Activated CD8-positive, alpha-beta memory T cell treated with anti-CD3 and anti-CD28 coated beads for 48 hours (primary cell): Measurements from ENCODE around the gene CHD8.
"Not testable (repeated sequence)": the region's sequence is repeated elsewhere in the genome, so short reads cannot be mapped to it uniquely, and the experiment has no call there.

Experiments used
- DNase-seq, 3 experiments: peaks; one replicate each; pipeline ENCODE4 v3.0.0-alpha.2; 2020; ENCODE audit warnings: low read depth in 2 of 3, low spot score in 2 of 3

Gene CHD8, protein sequence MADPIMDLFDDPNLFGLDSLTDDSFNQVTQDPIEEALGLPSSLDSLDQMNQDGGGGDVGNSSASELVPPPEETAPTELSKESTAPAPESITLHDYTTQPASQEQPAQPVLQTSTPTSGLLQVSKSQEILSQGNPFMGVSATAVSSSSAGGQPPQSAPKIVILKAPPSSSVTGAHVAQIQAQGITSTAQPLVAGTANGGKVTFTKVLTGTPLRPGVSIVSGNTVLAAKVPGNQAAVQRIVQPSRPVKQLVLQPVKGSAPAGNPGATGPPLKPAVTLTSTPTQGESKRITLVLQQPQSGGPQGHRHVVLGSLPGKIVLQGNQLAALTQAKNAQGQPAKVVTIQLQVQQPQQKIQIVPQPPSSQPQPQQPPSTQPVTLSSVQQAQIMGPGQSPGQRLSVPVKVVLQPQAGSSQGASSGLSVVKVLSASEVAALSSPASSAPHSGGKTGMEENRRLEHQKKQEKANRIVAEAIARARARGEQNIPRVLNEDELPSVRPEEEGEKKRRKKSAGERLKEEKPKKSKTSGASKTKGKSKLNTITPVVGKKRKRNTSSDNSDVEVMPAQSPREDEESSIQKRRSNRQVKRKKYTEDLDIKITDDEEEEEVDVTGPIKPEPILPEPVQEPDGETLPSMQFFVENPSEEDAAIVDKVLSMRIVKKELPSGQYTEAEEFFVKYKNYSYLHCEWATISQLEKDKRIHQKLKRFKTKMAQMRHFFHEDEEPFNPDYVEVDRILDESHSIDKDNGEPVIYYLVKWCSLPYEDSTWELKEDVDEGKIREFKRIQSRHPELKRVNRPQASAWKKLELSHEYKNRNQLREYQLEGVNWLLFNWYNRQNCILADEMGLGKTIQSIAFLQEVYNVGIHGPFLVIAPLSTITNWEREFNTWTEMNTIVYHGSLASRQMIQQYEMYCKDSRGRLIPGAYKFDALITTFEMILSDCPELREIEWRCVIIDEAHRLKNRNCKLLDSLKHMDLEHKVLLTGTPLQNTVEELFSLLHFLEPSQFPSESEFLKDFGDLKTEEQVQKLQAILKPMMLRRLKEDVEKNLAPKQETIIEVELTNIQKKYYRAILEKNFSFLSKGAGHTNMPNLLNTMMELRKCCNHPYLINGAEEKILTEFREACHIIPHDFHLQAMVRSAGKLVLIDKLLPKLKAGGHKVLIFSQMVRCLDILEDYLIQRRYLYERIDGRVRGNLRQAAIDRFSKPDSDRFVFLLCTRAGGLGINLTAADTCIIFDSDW (N-terminal part only)

GRCh38 chr14:21455912-21456667, at the start of gene CHD8:
CHD8 (minus strand) TSS chr14:21456123; CDS start chr14:21431643, 24,480 bp downstream.
- DNase-seq: peak; percentile 92 to 95 (median 92)

GRCh38 chr14:21505012-21505553, 49.2 kb upstream of the CHD8 start:
- DNase-seq: no peak

GRCh38 chr14:21503376-21503775, 47.5 kb upstream of the CHD8 start:
- no peak for DNase-seq

DNA sequence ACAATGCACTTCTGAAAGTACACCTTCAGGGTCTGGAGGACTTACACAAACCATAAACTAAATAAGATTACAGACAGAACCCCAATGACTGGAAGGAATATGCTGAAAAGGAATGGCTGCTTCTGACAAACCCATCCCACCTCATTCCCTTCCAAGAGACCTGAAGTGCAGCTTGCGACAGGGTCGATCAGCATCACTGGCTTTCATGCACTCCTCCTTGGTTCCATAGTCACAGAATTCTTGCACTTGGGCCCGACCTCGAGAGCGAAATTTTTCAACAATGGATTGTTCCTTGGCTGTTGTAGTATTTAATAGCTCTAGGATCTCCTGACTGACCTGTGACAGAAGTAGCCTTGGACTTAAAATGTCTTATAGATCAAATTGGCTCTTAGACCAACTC, 45.6 kb upstream of the CHD8 start:
- no peak for DNase-seq

DNA sequence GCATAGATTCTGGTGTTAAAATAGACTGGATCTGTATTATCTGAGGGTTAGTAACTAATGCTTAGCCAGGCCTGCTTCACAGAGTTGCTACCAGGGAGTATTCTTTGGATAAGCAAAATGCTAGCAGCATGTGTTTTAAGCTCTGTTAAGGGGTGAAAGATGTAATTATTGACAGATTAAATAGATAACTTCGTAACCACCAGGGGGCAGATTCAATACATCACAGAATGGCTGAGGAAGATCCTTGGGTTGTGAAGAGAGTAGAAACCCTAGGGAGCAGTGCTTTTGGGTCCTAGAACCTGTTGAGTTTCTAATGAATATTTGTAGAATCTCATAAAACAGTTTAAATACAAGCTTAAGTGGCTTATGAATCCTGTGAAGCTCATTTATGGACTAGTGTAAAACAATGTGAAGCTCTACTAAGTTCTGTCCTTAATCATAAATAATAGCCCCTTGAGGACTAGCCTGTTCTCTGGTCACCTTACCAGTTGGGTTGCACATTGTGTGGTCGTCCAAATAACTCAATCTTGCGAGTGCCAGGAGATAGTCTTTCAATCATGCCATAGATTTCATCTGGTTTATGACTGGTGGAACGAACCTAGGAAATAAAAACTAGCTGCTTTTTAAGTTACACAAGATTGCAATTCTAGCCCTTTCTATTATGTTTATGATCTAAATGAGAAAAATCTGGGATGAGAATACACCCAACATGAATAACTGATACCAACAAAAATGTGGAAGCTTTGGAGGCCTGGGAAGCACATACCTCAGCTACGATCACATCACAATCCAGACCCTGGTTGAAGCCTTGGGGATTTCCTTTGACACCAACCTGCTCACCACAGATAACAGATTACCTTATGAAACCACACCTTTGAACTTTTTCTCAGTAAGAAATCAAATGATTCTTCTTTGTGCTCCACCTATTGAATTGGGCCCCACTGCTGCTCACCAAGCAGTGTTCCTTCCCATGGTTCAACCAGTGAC, 42.9 kb upstream of the CHD8 start:
- DNase-seq: no peak

DNA sequence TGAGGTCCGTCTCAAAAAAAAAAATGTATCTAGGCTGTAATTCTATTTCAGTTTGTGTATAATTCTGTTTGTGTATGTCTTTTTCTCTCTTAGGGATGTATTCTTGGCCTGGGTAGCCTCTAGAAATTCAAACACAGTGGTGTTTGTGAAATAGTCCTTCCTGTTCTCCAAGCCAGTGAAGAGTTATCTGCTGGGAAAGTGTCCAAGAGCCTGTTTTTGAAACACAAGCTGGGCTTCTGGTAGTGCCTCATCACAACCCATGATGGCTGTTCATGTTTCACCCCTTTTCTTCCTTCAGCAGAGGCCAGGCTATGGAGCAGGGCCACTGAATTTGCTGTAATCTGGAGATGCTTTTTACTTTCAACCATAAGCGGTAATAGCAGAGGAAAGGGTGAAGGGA, 40.5 kb upstream of the CHD8 start:
- DNase-seq: no peak

- DNase-seq: no peak
Observed at GRCh38 chr14:21494902-21495762, 39.2 kb upstream of the CHD8 start.

- no peak for DNase-seq
Observed at GRCh38 chr14:21486640-21487087, 30.7 kb upstream of the CHD8 start.

DNA sequence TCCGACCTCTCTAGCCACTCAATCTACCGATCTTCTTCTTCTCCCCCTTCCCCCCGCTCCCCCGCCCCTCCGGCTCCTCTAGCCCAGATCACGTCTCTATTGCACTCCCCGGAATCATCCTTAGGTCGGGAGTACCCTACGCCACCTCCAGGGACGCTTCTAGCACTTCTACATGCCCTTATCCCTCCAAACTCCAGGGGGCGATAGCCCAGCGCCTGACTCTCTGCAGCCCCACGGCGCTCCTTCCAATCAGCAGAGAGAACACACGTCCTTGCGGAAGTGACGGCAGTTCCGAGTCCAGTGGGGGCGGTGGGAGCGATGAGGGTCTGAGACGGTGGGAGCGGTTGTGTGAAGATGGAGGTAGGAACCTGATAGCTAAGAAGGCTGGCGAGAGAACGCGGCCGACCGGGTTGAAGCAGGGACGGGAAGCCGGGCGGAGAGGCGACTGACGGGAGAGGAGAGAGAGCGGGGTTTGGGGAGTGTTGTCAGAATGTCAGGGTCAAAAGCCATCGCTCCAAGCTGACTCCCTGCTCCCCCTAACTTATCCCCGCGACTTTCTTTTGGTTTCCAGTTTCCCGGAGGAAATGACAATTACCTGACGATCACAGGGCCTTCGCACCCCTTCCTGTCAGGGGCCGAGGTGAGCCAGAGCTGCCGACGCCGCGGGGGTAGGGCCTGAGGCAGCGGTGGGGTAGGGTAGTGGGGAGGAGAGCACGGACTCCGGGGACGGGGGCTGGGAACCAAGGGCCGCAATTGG, 21.2 kb upstream of the CHD8 start, which contains the start of the genes RAB2B and TOX4:
Gene RAB2B (minus strand): TSS at position 35 of the 757 bp plus-strand sequence. CDS start 87 bp downstream, outside the sequence.
Gene TOX4 (plus strand): TSS at position 271 of the 757 bp plus-strand sequence. CDS start 84 bp downstream, at position 355.
- peak; percentile 67 to 84 (median 84) for DNase-seq

GRCh38 chr14:21476523-21476924, 20.6 kb upstream of the CHD8 start:
- DNase-seq: peak; percentile 58 to 63 (median 63)

DNA sequence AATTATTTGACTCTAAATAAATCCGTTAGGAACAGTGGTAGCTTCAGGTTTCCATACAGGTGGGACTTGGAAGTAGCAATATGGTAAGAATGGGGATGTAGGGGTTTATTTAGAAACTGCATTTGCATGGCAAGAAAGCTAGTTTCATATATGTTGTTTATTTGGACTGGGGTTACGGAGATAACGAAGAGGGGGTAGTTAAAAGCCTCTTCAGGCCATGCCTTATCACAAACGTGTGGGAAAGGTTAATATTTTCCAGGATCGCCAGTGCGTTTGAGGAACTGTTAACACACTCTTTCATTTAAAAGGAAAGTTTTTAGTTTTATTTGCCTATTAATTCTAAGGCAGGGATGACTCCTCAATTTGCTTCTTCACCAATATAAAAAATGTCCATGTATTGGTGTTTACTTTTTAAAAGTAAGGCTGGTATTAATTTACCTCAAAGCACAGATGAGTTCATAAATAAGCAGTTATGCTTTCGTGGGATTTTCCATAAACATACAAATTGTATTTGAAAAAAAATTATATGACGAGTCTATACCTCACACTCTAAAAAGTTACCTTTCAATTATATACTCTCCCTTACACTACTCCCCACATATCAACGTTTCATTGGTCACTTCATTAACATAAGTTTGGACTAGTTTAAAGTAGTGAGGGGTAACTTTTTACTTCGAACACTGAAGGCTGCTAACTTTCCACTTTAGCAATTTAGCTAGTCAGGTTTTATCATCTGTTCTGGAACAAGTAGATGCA, 20.0 kb upstream of the CHD8 start:
- no peak for DNase-seq

GRCh38 chr14:21467616-21468015, 11.7 kb upstream of the CHD8 start:
- no peak for DNase-seq

DNA sequence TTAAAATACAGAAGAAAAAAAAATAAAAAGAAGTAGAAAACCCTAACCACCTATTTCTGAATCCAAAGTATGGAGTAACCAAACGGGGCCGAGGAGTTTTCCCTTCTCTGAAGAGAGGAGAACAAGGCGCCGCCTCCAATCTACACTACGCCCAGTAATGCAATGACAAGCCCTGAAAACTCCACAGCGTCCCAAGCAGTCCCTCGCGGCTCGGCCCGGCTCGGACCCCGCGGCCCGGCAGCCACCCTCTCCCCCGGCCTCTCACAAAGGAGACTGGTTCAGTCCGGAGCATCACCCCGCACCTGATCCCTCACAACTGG, 371 bp downstream of the CHD8 start:
- no peak for DNase-seq

GRCh38 chr14:21454843-21455544, 929 bp downstream of the CHD8 start:
- DNase-seq: no peak

- DNase-seq: no peak
Observed at GRCh38 chr14:21449899-21450216, 6.1 kb downstream of the CHD8 start.

GRCh38 chr14:21442657-21443056, 13.3 kb downstream of the CHD8 start:
- not testable (repeated sequence) for DNase-seq
